Astrocyte (in vitro differentiated cells and primary cell): ENCODE measurements around the gene ZNF488. TPM values are rescaled to one million over a fixed set of nuclear protein-coding genes. Genes with fewer than 3 reads are reported as not detected.

ENCODE experiments used
- DNase-seq: peaks from one replicate; pipeline ENCODE4 v3.0.0-alpha.2; 2010; ENCODE audit warnings: low read depth
- FAIRE-seq: peaks from 2 replicates; lab custom pipeline; 2011; peaks lifted over from hg19 to GRCh38; lab: Jason Lieb, UNC
- H2AFZ ChIP-seq: 2 replicates; pipeline ENCODE4 v1.6.0; 2012; ENCODE audit warnings: low read depth, low read length, inconsistent platforms
- H3K27ac ChIP-seq: 2 replicates; pipeline ENCODE4 v1.5.1; 2011; ENCODE audit warnings: low read depth, low read length, inconsistent platforms
- H3K27me3 ChIP-seq: 2 replicates; pipeline ENCODE4 v1.6.0; 2011; ENCODE audit warnings: low read length, inconsistent platforms; ENCODE audit not compliant: insufficient read depth
- H3K36me3 ChIP-seq: 2 replicates; pipeline ENCODE4 v1.5.1; 2011; ENCODE audit warnings: low read length, inconsistent platforms; ENCODE audit not compliant: insufficient read depth
- H3K4me1 ChIP-seq: 2 replicates; pipeline ENCODE4 v1.5.1; 2011; ENCODE audit warnings: low read length, inconsistent platforms; ENCODE audit not compliant: insufficient read depth
- H3K4me2 ChIP-seq: 2 replicates; pipeline ENCODE4 v1.6.0; 2012; ENCODE audit warnings: low read length, inconsistent platforms
- H3K4me3 ChIP-seq: 2 replicates; pipeline ENCODE4 v1.5.1; 2011; ENCODE audit warnings: low read depth, mild to moderate bottlenecking, low read length, inconsistent platforms; ENCODE audit not compliant: insufficient read depth
- H3K79me2 ChIP-seq: 2 replicates; pipeline ENCODE4 v1.6.0; 2012; ENCODE audit warnings: mild to moderate bottlenecking, low read length, inconsistent platforms; ENCODE audit not compliant: insufficient read depth
- H3K9ac ChIP-seq: 2 replicates; pipeline ENCODE4 v1.6.0; 2012; ENCODE audit warnings: mild to moderate bottlenecking, low read length, inconsistent platforms
- H3K9me3 ChIP-seq: 2 replicates; pipeline ENCODE4 v1.5.1; 2012; ENCODE audit warnings: low read depth, mild to moderate bottlenecking, low read length, inconsistent platforms; ENCODE audit not compliant: insufficient read depth
- H4K20me1 ChIP-seq: 2 replicates; pipeline ENCODE4 v1.6.0; 2012; ENCODE audit warnings: low read length, inconsistent platforms; ENCODE audit not compliant: insufficient read depth
- H3K27ac Mint-ChIP-seq: one replicate; pipeline ENCODE4 v1.8.0; 2021; ENCODE audit warnings: mild to moderate bottlenecking, mixed read lengths; ENCODE audit not compliant: unreplicated experiment
- H3K27me3 Mint-ChIP-seq: one replicate; pipeline ENCODE4 v1.8.0; 2021; ENCODE audit warnings: low read depth, mixed read lengths; ENCODE audit not compliant: unreplicated experiment
- H3K36me3 Mint-ChIP-seq: one replicate; pipeline ENCODE4 v1.8.0; 2021; ENCODE audit warnings: low read depth, mixed read lengths; ENCODE audit not compliant: unreplicated experiment
- H3K4me1 Mint-ChIP-seq: one replicate; pipeline ENCODE4 v1.8.0; 2021; ENCODE audit warnings: low read depth, mixed read lengths; ENCODE audit not compliant: unreplicated experiment
- H3K4me3 Mint-ChIP-seq: one replicate; pipeline ENCODE4 v1.8.0; 2021; ENCODE audit warnings: mild to moderate bottlenecking, moderate library complexity, mixed read lengths; ENCODE audit not compliant: unreplicated experiment
- H3K9me3 Mint-ChIP-seq: one replicate; pipeline ENCODE4 v1.8.0; 2021; ENCODE audit warnings: mild to moderate bottlenecking, mixed read lengths; ENCODE audit not compliant: unreplicated experiment
- EZH2 ChIP-seq: IDR thresholded peaks from 2 replicates; pipeline ENCODE4 v1.6.1; 2012; ENCODE audit warnings: mild to moderate bottlenecking, low read length, inconsistent platforms; ENCODE audit not compliant: insufficient read depth
- total RNA-seq: library from RNA; stranded (reverse); gene quantifications from 2 replicates; pipeline ENCODE4 v1.2.1, GENCODE V29; 2021
- TF ChIP-seq, protein P1 (sequence below): IDR thresholded peaks from 2 replicates; pipeline ENCODE4 v1.5.1; 2011; ENCODE audit warnings: low read depth, mild to moderate bottlenecking, inconsistent platforms, low read length, moderate library complexity; ENCODE audit not compliant: insufficient read depth

The ZNF488 gene
- total RNA-seq, 1 donor from 2014 or later, result 1.4 TPM

DNA sequence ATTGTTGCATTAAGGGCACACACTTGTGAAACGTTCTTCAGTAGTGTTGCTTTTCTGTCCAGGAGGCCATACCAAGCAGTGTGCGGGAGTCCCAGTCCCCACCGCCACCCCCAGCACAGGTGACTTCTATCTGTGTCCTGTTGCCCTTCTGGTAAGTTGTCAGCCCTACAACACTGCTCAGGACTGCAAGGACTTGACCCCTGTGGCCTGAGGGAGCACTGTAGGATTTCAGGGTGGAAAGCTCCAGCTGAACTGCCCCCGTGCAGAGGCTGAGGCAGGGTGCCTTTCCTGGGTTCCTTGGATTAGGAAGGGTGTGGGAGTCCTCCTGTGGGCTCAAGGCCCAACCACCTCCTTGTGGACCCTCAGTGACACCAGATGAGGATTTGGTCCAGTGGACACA lies 26.8 kb upstream of the ZNF488 start:
- DNase-seq, result no peak
- TF ChIP-seq, protein P1, sequence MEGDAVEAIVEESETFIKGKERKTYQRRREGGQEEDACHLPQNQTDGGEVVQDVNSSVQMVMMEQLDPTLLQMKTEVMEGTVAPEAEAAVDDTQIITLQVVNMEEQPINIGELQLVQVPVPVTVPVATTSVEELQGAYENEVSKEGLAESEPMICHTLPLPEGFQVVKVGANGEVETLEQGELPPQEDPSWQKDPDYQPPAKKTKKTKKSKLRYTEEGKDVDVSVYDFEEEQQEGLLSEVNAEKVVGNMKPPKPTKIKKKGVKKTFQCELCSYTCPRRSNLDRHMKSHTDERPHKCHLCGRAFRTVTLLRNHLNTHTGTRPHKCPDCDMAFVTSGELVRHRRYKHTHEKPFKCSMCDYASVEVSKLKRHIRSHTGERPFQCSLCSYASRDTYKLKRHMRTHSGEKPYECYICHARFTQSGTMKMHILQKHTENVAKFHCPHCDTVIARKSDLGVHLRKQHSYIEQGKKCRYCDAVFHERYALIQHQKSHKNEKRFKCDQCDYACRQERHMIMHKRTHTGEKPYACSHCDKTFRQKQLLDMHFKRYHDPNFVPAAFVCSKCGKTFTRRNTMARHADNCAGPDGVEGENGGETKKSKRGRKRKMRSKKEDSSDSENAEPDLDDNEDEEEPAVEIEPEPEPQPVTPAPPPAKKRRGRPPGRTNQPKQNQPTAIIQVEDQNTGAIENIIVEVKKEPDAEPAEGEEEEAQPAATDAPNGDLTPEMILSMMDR, result no peak
- no peak for TF ChIP-seq EZH2
- Mint-ChIP-seq H3K9me3 (peaks cover 1% of the 10 kb centered on the region), H3K4me3 (no peak overlapping the region), H3K4me1 (no peaks in the 10 kb centered on the region), H3K27ac (no peak overlapping the region), H3K27me3 (peaks cover 3% of the 10 kb centered on the region), H3K36me3 (no peaks in the 10 kb centered on the region)
- Histone ChIP-seq H3K9me3 (no peaks in the 10 kb centered on the region), H3K9ac (no peak overlapping the region), H3K27ac (no peak overlapping the region), H4K20me1 (no peaks in the 10 kb centered on the region), H3K27me3 (peaks cover 15% of the 10 kb centered on the region), H3K4me2 (no peak overlapping the region), H3K4me1 (peaks cover 14% of the 10 kb centered on the region), H3K36me3 (no peaks in the 10 kb centered on the region), H2AFZ (no peak overlapping the region), H3K4me3 (no peak overlapping the region), H3K79me2 (no peaks in the 10 kb centered on the region)
- no peak for FAIRE-seq

DNA sequence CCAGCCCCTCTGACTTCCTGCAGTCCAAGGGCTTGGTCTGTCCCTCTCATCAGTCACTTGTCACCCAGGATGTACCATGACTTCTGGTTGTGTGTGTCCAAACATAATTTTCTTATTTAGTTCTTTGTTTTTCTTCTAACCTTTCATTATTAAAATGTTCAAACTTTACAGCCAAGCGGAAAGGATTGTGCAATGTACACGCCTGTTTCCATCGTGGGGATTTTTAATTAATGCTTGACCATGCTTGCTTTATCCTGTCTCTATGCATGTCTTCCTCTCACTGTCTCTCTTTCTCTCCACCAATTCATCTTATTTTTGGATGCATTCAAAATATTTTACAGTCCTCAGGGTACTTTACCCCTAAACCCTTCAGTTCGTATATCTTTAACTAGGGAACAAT lies 26.2 kb upstream of the ZNF488 start:
- H3K4me3 ChIP-seq, result no peak overlapping the region
- no peak overlapping the region for H3K9ac ChIP-seq
- H3K9me3 ChIP-seq, result no peaks in the 10 kb centered on the region
- H3K27me3 Mint-ChIP-seq, result peaks cover 3% of the 10 kb centered on the region
- no peaks in the 10 kb centered on the region for H3K36me3 ChIP-seq
- no peak for TF ChIP-seq EZH2
- TF ChIP-seq, protein P1, result no peak
- H3K9me3 Mint-ChIP-seq, result peaks cover 1% of the 10 kb centered on the region
- no peaks in the 10 kb centered on the region for H3K36me3 Mint-ChIP-seq
- H3K4me1 Mint-ChIP-seq, result no peaks in the 10 kb centered on the region
- DNase-seq (no peak), FAIRE-seq (no peak)
- no peaks in the 10 kb centered on the region for H4K20me1 ChIP-seq
- no peak overlapping the region for H3K4me2 ChIP-seq
- peaks cover 14% of the 10 kb centered on the region for H3K4me1 ChIP-seq
- no peak overlapping the region for H2AFZ ChIP-seq
- H3K4me3 Mint-ChIP-seq, result no peak overlapping the region
- peaks cover 13% of the 10 kb centered on the region for H3K27me3 ChIP-seq
- no peak overlapping the region for H3K27ac ChIP-seq
- no peak overlapping the region for H3K27ac Mint-ChIP-seq
- H3K79me2 ChIP-seq, result no peaks in the 10 kb centered on the region

DNA sequence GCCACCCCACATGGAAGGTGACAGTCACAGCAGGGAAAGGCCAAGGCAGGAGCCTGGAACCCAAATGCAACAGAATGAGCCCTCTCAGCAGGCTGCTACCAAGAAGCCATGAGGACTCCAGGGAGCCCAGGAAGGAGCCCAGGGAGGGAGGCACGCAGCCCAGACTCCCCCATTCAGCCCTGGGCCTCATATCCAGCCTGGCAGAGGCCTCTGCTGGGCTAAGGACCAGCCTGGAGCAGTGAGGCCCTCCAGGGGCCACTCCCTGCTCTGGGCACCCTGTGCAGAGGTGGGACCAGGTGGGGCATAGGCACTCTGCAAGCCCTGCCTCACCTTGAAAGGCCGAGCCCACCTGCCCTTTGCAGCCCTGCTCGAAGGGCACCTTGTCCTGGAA lies 25.8 kb upstream of the ZNF488 start:
- Mint-ChIP-seq H3K4me3 (no peak overlapping the region), H3K36me3 (no peaks in the 10 kb centered on the region), H3K27ac (no peak overlapping the region), H3K4me1 (peaks cover under 1% of the 10 kb centered on the region), H3K27me3 (peaks cover under 1% of the 10 kb centered on the region), H3K9me3 (peaks cover 1% of the 10 kb centered on the region)
- TF ChIP-seq, protein P1, result no peak
- TF ChIP-seq EZH2, result no peak
- H3K9ac ChIP-seq, result no peak overlapping the region
- H3K27me3 ChIP-seq, result peaks cover 10% of the 10 kb centered on the region
- H3K4me1 ChIP-seq, result peaks cover 14% of the 10 kb centered on the region
- H4K20me1 ChIP-seq, result no peaks in the 10 kb centered on the region
- H3K9me3 ChIP-seq, result no peaks in the 10 kb centered on the region
- no peak overlapping the region for H3K27ac ChIP-seq
- no peak overlapping the region for H3K4me3 ChIP-seq
- H2AFZ ChIP-seq, result no peak overlapping the region
- H3K79me2 ChIP-seq, result no peaks in the 10 kb centered on the region
- no peaks in the 10 kb centered on the region for H3K36me3 ChIP-seq
- no peak for FAIRE-seq
- no peak overlapping the region for H3K4me2 ChIP-seq
- no peak for DNase-seq
